Esophagus squamous epithelium (tissue), 4 donors: Measurements from ENCODE around the gene DNAJC7.

Experiments
- CTCF ChIP-seq, 6 experiments: fragments of 450-650 bp in 4 of 6; fragments of 200-600 bp in 2 of 6; sonication (generic) in 2 of 6; IDR thresholded peaks; one replicate each; pipeline ENCODE4 v1.5.1; 2016 to 2019; ENCODE audit warnings: antibody characterized with exemption in 6 of 6, mild to moderate bottlenecking in 4 of 6, moderate library complexity in 4 of 6
- POLR2A ChIP-seq, 4 donors: fragments of 450-650 bp; IDR thresholded peaks; one replicate each; pipeline ENCODE4 v1.6.1; 2017; ENCODE audit warnings: antibody characterized with exemption in 4 of 4, mild to moderate bottlenecking in 4 of 4, moderate library complexity in 3 of 4

GRCh38 chr17:41972571-41973407 lies 44.5 kb downstream of the DNAJC7 start:
- TF ChIP-seq POLR2A (IDR thresholded peaks at IDR 0.05): no peak
- TF ChIP-seq CTCF (IDR thresholded peaks at IDR 0.05): no peak
